IgD-negative memory B cell (primary cell): ENCODE results near the gene CADPS2. TPM values are rescaled to one million over a fixed set of nuclear protein-coding genes. Genes with fewer than 3 reads are reported as not detected.

Experiments used
- H3K27ac Mint-ChIP-seq, 3 donors: one replicate each; pipeline ENCODE4 v1.8.0; 2020 to 2022; ENCODE audit warnings: mild to moderate bottlenecking in 3 of 3, mixed read lengths in 3 of 3, moderate library complexity in 1 of 3
- H3K27me3 Mint-ChIP-seq: one replicate; pipeline ENCODE4 v1.8.0; 2021; ENCODE audit warnings: mixed read lengths
- H3K36me3 Mint-ChIP-seq: one replicate; pipeline ENCODE4 v1.8.0; 2020; ENCODE audit warnings: mild to moderate bottlenecking, mixed read lengths
- H3K4me1 Mint-ChIP-seq, 3 donors: one replicate each; pipeline ENCODE4 v1.8.0; 2020 to 2022; ENCODE audit warnings: mixed read lengths in 3 of 3, mild to moderate bottlenecking in 1 of 3
- H3K4me3 Mint-ChIP-seq, 4 donors: one replicate each; pipeline ENCODE4 v1.8.0; 2020 to 2022; ENCODE audit warnings: mild to moderate bottlenecking in 4 of 4, mixed read lengths in 4 of 4, moderate library complexity in 3 of 4
- H3K9me3 Mint-ChIP-seq, 3 donors: one replicate each; pipeline ENCODE4 v1.8.0; 2020 to 2021; ENCODE audit warnings: mixed read lengths in 3 of 3, mild to moderate bottlenecking in 1 of 3
- polyA plus RNA-seq: library from polyadenylated mRNA; unstranded; fragments of 300-500 nt; fragmentation: Illumina TruSeq; gene quantifications from one replicate; pipeline ENCODE4 v1.2.3, GENCODE V29; 2021

CADPS2 gene
- polyA plus RNA-seq, 1 donor from 2014 or later: not detected

- H3K4me3 Mint-ChIP-seq: no peak overlapping the region
- H3K36me3 Mint-ChIP-seq: no peaks in the 10 kb centered on the region
- H3K27ac Mint-ChIP-seq: no peak overlapping the region
- H3K4me1 Mint-ChIP-seq: no peaks in the 10 kb centered on the region
- H3K27me3 Mint-ChIP-seq: no peaks in the 10 kb centered on the region
- H3K9me3 Mint-ChIP-seq: peaks cover 0 to 2% (median 0%) of the 10 kb centered on the region in 3 donors
Observed at GRCh38 chr7:122556873-122557542, 329.3 kb downstream of the CADPS2 start.

GRCh38 chr7:122556219-122556618, 330.0 kb downstream of the CADPS2 start:
- Mint-ChIP-seq H3K4me1 (no peaks in the 10 kb centered on the region), H3K4me3 (no peak overlapping the region)

GRCh38 chr7:122553761-122554160, 332.5 kb downstream of the CADPS2 start:
- H3K27me3 Mint-ChIP-seq: no peaks in the 10 kb centered on the region
- no peaks in the 10 kb centered on the region for H3K36me3 Mint-ChIP-seq
- no peaks in the 10 kb centered on the region for H3K9me3 Mint-ChIP-seq
- H3K27ac Mint-ChIP-seq: no peak overlapping the region
- no peak overlapping the region for H3K4me3 Mint-ChIP-seq
- H3K4me1 Mint-ChIP-seq: no peaks in the 10 kb centered on the region

More at GRCh38 chr7:122556219-122556618, 330.0 kb downstream of the CADPS2 start:
- Mint-ChIP-seq H3K9me3 (peaks cover 0 to 2% (median 0%) of the 10 kb centered on the region in 3 donors), H3K36me3 (no peaks in the 10 kb centered on the region), H3K27ac (no peak overlapping the region), H3K27me3 (no peaks in the 10 kb centered on the region)

GRCh38 chr7:122552769-122553168, 333.5 kb downstream of the CADPS2 start:
- H3K4me1 Mint-ChIP-seq: no peaks in the 10 kb centered on the region
- no peaks in the 10 kb centered on the region for H3K27me3 Mint-ChIP-seq
- no peaks in the 10 kb centered on the region for H3K36me3 Mint-ChIP-seq

GRCh38 chr7:122550545-122550944, 335.7 kb downstream of the CADPS2 start:
- no peak overlapping the region for H3K4me3 Mint-ChIP-seq
- no peaks in the 10 kb centered on the region for H3K27me3 Mint-ChIP-seq
- no peaks in the 10 kb centered on the region for H3K4me1 Mint-ChIP-seq
- no peaks in the 10 kb centered on the region for H3K36me3 Mint-ChIP-seq
- no peak overlapping the region for H3K27ac Mint-ChIP-seq
- H3K9me3 Mint-ChIP-seq: no peaks in the 10 kb centered on the region

More at GRCh38 chr7:122552769-122553168, 333.5 kb downstream of the CADPS2 start:
- Mint-ChIP-seq H3K9me3 (no peaks in the 10 kb centered on the region), H3K27ac (no peak overlapping the region), H3K4me3 (no peak overlapping the region)

- Mint-ChIP-seq H3K36me3 (no peaks in the 10 kb centered on the region), H3K4me3 (no peak overlapping the region), H3K9me3 (no peaks in the 10 kb centered on the region), H3K27me3 (no peaks in the 10 kb centered on the region), H3K27ac (no peak overlapping the region), H3K4me1 (peaks cover 0 to 3% (median 0%) of the 10 kb centered on the region in 3 donors)
Observed at GRCh38 chr7:122549578-122549977, 336.7 kb downstream of the CADPS2 start.

GRCh38 chr7:122546496-122546895, 339.8 kb downstream of the CADPS2 start:
- Mint-ChIP-seq H3K27ac (no peak overlapping the region), H3K9me3 (no peaks in the 10 kb centered on the region), H3K4me1 (peaks cover 0 to 6% (median 0%) of the 10 kb centered on the region in 3 donors), H3K4me3 (no peak overlapping the region), H3K27me3 (no peaks in the 10 kb centered on the region), H3K36me3 (no peaks in the 10 kb centered on the region)

GRCh38 chr7:122544463-122544862, 341.8 kb downstream of the CADPS2 start:
- H3K36me3 Mint-ChIP-seq: no peaks in the 10 kb centered on the region
- no peak overlapping the region for H3K27ac Mint-ChIP-seq

GRCh38 chr7:122543891-122544290, 342.4 kb downstream of the CADPS2 start:
- no peaks in the 10 kb centered on the region for H3K27me3 Mint-ChIP-seq
- H3K27ac Mint-ChIP-seq: no peak overlapping the region
- H3K4me1 Mint-ChIP-seq: peaks cover 0 to 6% (median 0%) of the 10 kb centered on the region in 3 donors
- no peaks in the 10 kb centered on the region for H3K36me3 Mint-ChIP-seq
- no peaks in the 10 kb centered on the region for H3K9me3 Mint-ChIP-seq
- H3K4me3 Mint-ChIP-seq: no peak overlapping the region

More at GRCh38 chr7:122544463-122544862, 341.8 kb downstream of the CADPS2 start:
- no peak overlapping the region for H3K4me3 Mint-ChIP-seq
- H3K4me1 Mint-ChIP-seq: peaks cover 0 to 6% (median 0%) of the 10 kb centered on the region in 3 donors
- H3K9me3 Mint-ChIP-seq: no peaks in the 10 kb centered on the region
- no peaks in the 10 kb centered on the region for H3K27me3 Mint-ChIP-seq

GRCh38 chr7:122543166-122543565, 343.1 kb downstream of the CADPS2 start:
- no peaks in the 10 kb centered on the region for H3K27me3 Mint-ChIP-seq
- H3K36me3 Mint-ChIP-seq: no peaks in the 10 kb centered on the region
- no peak overlapping the region for H3K4me3 Mint-ChIP-seq
- H3K27ac Mint-ChIP-seq: no peak overlapping the region
- H3K9me3 Mint-ChIP-seq: no peaks in the 10 kb centered on the region
- peaks cover 0 to 6% (median 0%) of the 10 kb centered on the region in 3 donors for H3K4me1 Mint-ChIP-seq

GRCh38 chr7:122535086-122535485, 351.2 kb downstream of the CADPS2 start:
- no peaks in the 10 kb centered on the region for H3K4me1 Mint-ChIP-seq
- no peak overlapping the region for H3K27ac Mint-ChIP-seq
- H3K36me3 Mint-ChIP-seq: no peaks in the 10 kb centered on the region
- no peaks in the 10 kb centered on the region for H3K9me3 Mint-ChIP-seq
- H3K27me3 Mint-ChIP-seq: no peaks in the 10 kb centered on the region
- H3K4me3 Mint-ChIP-seq: no peak overlapping the region

GRCh38 chr7:122532406-122533269, 353.6 kb downstream of the CADPS2 start:
- Mint-ChIP-seq H3K4me1 (no peaks in the 10 kb centered on the region), H3K27me3 (no peaks in the 10 kb centered on the region), H3K9me3 (no peaks in the 10 kb centered on the region), H3K4me3 (no peak overlapping the region), H3K36me3 (no peaks in the 10 kb centered on the region), H3K27ac (peak overlapping the region in 1 of 3 donors; percentile 29)

- Mint-ChIP-seq H3K4me3 (no peak overlapping the region), H3K27me3 (no peaks in the 10 kb centered on the region), H3K36me3 (no peaks in the 10 kb centered on the region), H3K27ac (no peak overlapping the region), H3K9me3 (no peaks in the 10 kb centered on the region), H3K4me1 (no peaks in the 10 kb centered on the region)
Observed at GRCh38 chr7:122528879-122529481, 357.3 kb downstream of the CADPS2 start.

GRCh38 chr7:122525355-122525754, 360.9 kb downstream of the CADPS2 start:
- Mint-ChIP-seq H3K27ac (no peak overlapping the region), H3K4me1 (no peaks in the 10 kb centered on the region), H3K27me3 (no peaks in the 10 kb centered on the region), H3K9me3 (no peaks in the 10 kb centered on the region), H3K4me3 (no peak overlapping the region), H3K36me3 (no peaks in the 10 kb centered on the region)

- no peak overlapping the region for H3K27ac Mint-ChIP-seq
- H3K27me3 Mint-ChIP-seq: no peaks in the 10 kb centered on the region
- no peaks in the 10 kb centered on the region for H3K4me1 Mint-ChIP-seq
- H3K36me3 Mint-ChIP-seq: no peaks in the 10 kb centered on the region
- no peak overlapping the region for H3K4me3 Mint-ChIP-seq
- no peaks in the 10 kb centered on the region for H3K9me3 Mint-ChIP-seq
Observed at GRCh38 chr7:122521767-122522166, 364.5 kb downstream of the CADPS2 start.
